H9 (cell line): ENCODE measurements around the gene PRELID1. TPM values are rescaled to one million over a fixed set of nuclear protein-coding genes. Genes with fewer than 3 reads are reported as not detected.
A peak's percentile ranks its signal among the peaks of the same experiment; 100 is the strongest.

Experiments used
- DNase-seq: peaks from one replicate; pipeline ENCODE4 v3.0.0-alpha.2; 2017
- H2AFZ ChIP-seq: one replicate; pipeline ENCODE4 v1.6.1; 2013; ENCODE audit warnings: mild to moderate bottlenecking, low read length, control low read depth, moderate library complexity
- H2AK5ac ChIP-seq: 2 replicates; pipeline ENCODE4 v1.6.1; 2013; ENCODE audit warnings: low read length, control low read depth, mixed read lengths; ENCODE audit not compliant: insufficient read length
- H2BK120ac ChIP-seq: one replicate; pipeline ENCODE4 v1.6.1; 2013; ENCODE audit warnings: low read depth, mild to moderate bottlenecking, low read length, control low read depth, inconsistent platforms; ENCODE audit not compliant: poor library complexity, severe bottlenecking
- H2BK12ac ChIP-seq: 2 replicates; pipeline ENCODE4 v1.6.1; 2013; ENCODE audit warnings: low read length, control low read depth, mixed read lengths, low read depth; ENCODE audit not compliant: insufficient read length
- H2BK15ac ChIP-seq: 2 replicates; pipeline ENCODE4 v1.6.1; 2013; ENCODE audit warnings: low read depth, low read length, control low read depth
- H2BK20ac ChIP-seq: one replicate; pipeline ENCODE4 v1.6.1; 2013; ENCODE audit warnings: low read depth, mild to moderate bottlenecking, low read length, control low read depth, inconsistent platforms; ENCODE audit not compliant: poor library complexity, severe bottlenecking
- H2BK5ac ChIP-seq: 2 replicates; pipeline ENCODE4 v1.6.1; 2013; ENCODE audit warnings: low read length, control low read depth, mixed read lengths; ENCODE audit not compliant: insufficient read length
- H3K14ac ChIP-seq: 2 replicates; pipeline ENCODE4 v1.6.1; 2013; ENCODE audit warnings: low read length, control low read depth; ENCODE audit not compliant: insufficient read depth
- H3K18ac ChIP-seq: 2 replicates; pipeline ENCODE4 v1.6.1; 2013; ENCODE audit warnings: low read depth, mild to moderate bottlenecking, mixed read lengths, low read length, control low read depth; ENCODE audit not compliant: insufficient read length
- H3K23ac ChIP-seq: 2 replicates; pipeline ENCODE4 v1.6.1; 2013; ENCODE audit warnings: low read length, control low read depth, mixed read lengths, low read depth; ENCODE audit not compliant: insufficient read length
- H3K23me2 ChIP-seq: 2 replicates; pipeline ENCODE4 v1.6.1; 2013; ENCODE audit warnings: low read depth, mild to moderate bottlenecking, mixed read lengths, low read length, control low read depth; ENCODE audit not compliant: insufficient read length, poor library complexity, severe bottlenecking
- H3K27ac ChIP-seq: 2 replicates; pipeline ENCODE4 v1.5.1; 2013; ENCODE audit warnings: low read length, control low read depth, mixed read lengths, low read depth; ENCODE audit not compliant: insufficient read length
- H3K27me3 ChIP-seq: 2 replicates; pipeline ENCODE4 v1.6.1; 2013; ENCODE audit warnings: low read length, control low read depth, inconsistent platforms; ENCODE audit not compliant: insufficient read depth
- H3K4ac ChIP-seq: 2 replicates; pipeline ENCODE4 v1.6.1; 2013; ENCODE audit warnings: low read depth, mild to moderate bottlenecking, control low read depth, inconsistent platforms, low read length, moderate library complexity
- H3K4me1 ChIP-seq: 2 replicates; pipeline ENCODE4 v1.6.1; 2013; ENCODE audit warnings: low read length, control low read depth, inconsistent platforms; ENCODE audit not compliant: insufficient read depth
- H3K4me2 ChIP-seq: 2 replicates; pipeline ENCODE4 v1.6.1; 2013; ENCODE audit warnings: low read length, control low read depth, mixed read lengths; ENCODE audit not compliant: insufficient read length, insufficient read depth
- H3K56ac ChIP-seq: 2 replicates; pipeline ENCODE4 v1.6.1; 2013; ENCODE audit warnings: low read depth, mild to moderate bottlenecking, mixed read lengths, low read length, control low read depth; ENCODE audit not compliant: insufficient read length
- H3K79me1 ChIP-seq: 2 replicates; pipeline ENCODE4 v1.6.1; 2013; ENCODE audit warnings: low read depth, mild to moderate bottlenecking, moderate library complexity, low read length, control low read depth, inconsistent platforms; ENCODE audit not compliant: insufficient read depth, poor library complexity, severe bottlenecking
- H3K79me2 ChIP-seq: 2 replicates; pipeline ENCODE4 v1.6.1; 2013; ENCODE audit warnings: low read length, control low read depth, inconsistent platforms; ENCODE audit not compliant: insufficient read depth
- H3K9ac ChIP-seq: 2 replicates; pipeline ENCODE4 v1.6.1; 2013; ENCODE audit warnings: low read length, control low read depth, mixed read lengths; ENCODE audit not compliant: insufficient read length; ENCODE audit errors: extremely low read depth
- H3K9me3 ChIP-seq: one replicate; pipeline ENCODE4 v1.6.1; 2013; ENCODE audit warnings: low read depth, low read length, inconsistent platforms; ENCODE audit not compliant: control insufficient read depth
- H3T11ph ChIP-seq: one replicate; pipeline ENCODE4 v1.6.1; 2013; ENCODE audit warnings: mild to moderate bottlenecking, low read length, control low read depth, inconsistent platforms
- H4K20me1 ChIP-seq: one replicate; pipeline ENCODE4 v1.6.1; 2013; ENCODE audit not compliant: control insufficient read depth, insufficient read length, insufficient read depth
- H4K5ac ChIP-seq: 2 replicates; pipeline ENCODE4 v1.6.1; 2013; ENCODE audit warnings: low read depth, mild to moderate bottlenecking, mixed read lengths, low read length, control low read depth; ENCODE audit not compliant: insufficient read length
- H4K8ac ChIP-seq: replicated peaks from 2 replicates; pipeline ENCODE4 v1.6.1; 2013; ENCODE audit warnings: low read length, control low read depth, mixed read lengths, low read depth; ENCODE audit not compliant: insufficient read length
- H4K91ac ChIP-seq: 2 replicates; pipeline ENCODE4 v1.6.1; 2013; ENCODE audit warnings: low read depth, mild to moderate bottlenecking, moderate library complexity, mixed read lengths, low read length, control low read depth; ENCODE audit not compliant: insufficient read length
- H3K27ac Mint-ChIP-seq, 3 experiments: 2 replicates in 2 of 3; 3 replicates in 1 of 3; pipeline ENCODE4 v1.8.0; 2020 to 2021; ENCODE audit warnings: mixed read lengths in 3 of 3, mild to moderate bottlenecking in 1 of 3, moderate library complexity in 1 of 3
- H3K27me3 Mint-ChIP-seq: 2 replicates; pipeline ENCODE4 v1.8.0; 2021; ENCODE audit warnings: low read depth, mild to moderate bottlenecking, moderate library complexity, mixed read lengths
- H3K36me3 Mint-ChIP-seq, 3 experiments: 2 replicates in 2 of 3; 3 replicates in 1 of 3; pipeline ENCODE4 v1.8.0; 2020 to 2021; ENCODE audit warnings: low read depth in 3 of 3, mixed read lengths in 3 of 3; ENCODE audit not compliant: insufficient read depth in 1 of 3
- H3K4me1 Mint-ChIP-seq, 2 experiments: 2 replicates each; pipeline ENCODE4 v1.8.0; 2020; ENCODE audit warnings: mixed read lengths in 2 of 2
- H3K4me3 Mint-ChIP-seq, 2 experiments: 2 replicates in 1 of 2; 3 replicates in 1 of 2; pipeline ENCODE4 v1.8.0; 2020 to 2021; ENCODE audit warnings: mild to moderate bottlenecking in 2 of 2, mixed read lengths in 2 of 2, moderate library complexity in 1 of 2
- H3K9me3 Mint-ChIP-seq, 2 experiments: 2 replicates in 1 of 2; 3 replicates in 1 of 2; pipeline ENCODE4 v1.8.0; 2020; ENCODE audit warnings: mild to moderate bottlenecking in 2 of 2, mixed read lengths in 2 of 2, moderate library complexity in 1 of 2
- WGBS: extraction: QIAGEN DNeasy Blood & Tissue Kit; methylation state at CpG from one replicate; pipeline ENCODE4 v1.1.7; 2013; ENCODE audit warnings: missing lambda C conversion rate, low lambda C conversion rate, mixed read lengths; ENCODE audit not compliant: insufficient read length; ENCODE audit errors: extremely low coverage; 5-methylcytosine and 5-hydroxymethylcytosine counted together
- total RNA-seq: library from RNA; stranded (reverse); gene quantifications from 2 replicates; pipeline ENCODE4 v1.2.1, GENCODE V29; 2021
- TF ChIP-seq, protein P1 (sequence below): fragments of 200-600 bp; sonication (generic); conservative IDR thresholded peaks from 3 replicates; pipeline ENCODE4 v1.8.0; 2021; ENCODE audit warnings: antibody characterized with exemption, mild to moderate bottlenecking

The PRELID1 gene
- total RNA-seq, 1 experiment from 2014 or later = 213 TPM

DNA sequence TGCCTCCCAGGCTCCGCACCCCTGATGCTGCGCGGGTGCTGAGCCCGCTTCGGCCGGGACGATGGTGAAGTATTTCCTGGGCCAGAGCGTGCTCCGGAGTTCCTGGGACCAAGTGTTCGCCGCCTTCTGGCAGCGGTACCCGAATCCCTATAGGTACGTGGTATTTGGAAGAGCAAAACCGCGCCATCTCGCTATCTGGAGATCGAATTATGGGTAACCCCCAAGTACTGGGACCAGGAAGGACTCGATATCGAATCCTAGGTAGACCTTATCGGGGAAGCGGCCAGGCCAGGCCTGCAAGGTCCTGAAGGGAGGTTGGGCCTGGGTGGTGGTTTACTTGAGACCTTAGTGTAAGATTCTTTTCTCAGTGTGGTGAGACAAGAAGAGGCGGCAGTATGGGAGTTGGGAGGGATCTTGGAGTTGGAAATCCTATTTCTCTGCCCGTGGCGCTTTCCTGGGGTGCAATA lies 359 bp downstream of the PRELID1 start:
- H4K8ac ChIP-seq = no peak overlapping the region
- peaks cover 1% of the 10 kb centered on the region; the same call in 1 of the 2 replicates for H3K27me3 Mint-ChIP-seq
- no peaks in the 10 kb centered on the region for H3K79me1 ChIP-seq
- H3K27me3 ChIP-seq = no peaks in the 10 kb centered on the region
- H4K20me1 ChIP-seq = peaks cover 5% of the 10 kb centered on the region
- no peak overlapping the region for H2BK15ac ChIP-seq
- H3K4me1 ChIP-seq = no peaks in the 10 kb centered on the region
- peaks cover 9% of the 10 kb centered on the region; the same call in 1 of the 2 replicates for H3K79me2 ChIP-seq
- H3T11ph ChIP-seq = no peak overlapping the region
- H4K91ac ChIP-seq = no peak overlapping the region
- H2AFZ ChIP-seq = no peak overlapping the region
- H3K4me3 Mint-ChIP-seq = peak overlapping the region; percentile 93 to 96
- WGBS = no CpG with 5 or more reads among the region's 25 CpGs
- no peak overlapping the region for H4K5ac ChIP-seq
- peak overlapping the region; percentile 71 for H3K4me2 ChIP-seq
- H3K23me2 ChIP-seq = peaks cover 13% of the 10 kb centered on the region
- peak overlapping the region; percentile 90 to 98 (median 94) for H3K27ac Mint-ChIP-seq
- H2AK5ac ChIP-seq = no peak overlapping the region
- H3K56ac ChIP-seq = no peak overlapping the region
- no peaks in the 10 kb centered on the region for H3K9me3 Mint-ChIP-seq
- H2BK20ac ChIP-seq = no peak overlapping the region
- H3K23ac ChIP-seq = no peak overlapping the region
- H3K9me3 ChIP-seq = no peaks in the 10 kb centered on the region
- no peak for DNase-seq
- H2BK12ac ChIP-seq = no peak overlapping the region
- peak overlapping the region; percentile 93 for H3K9ac ChIP-seq
- no peak overlapping the region for H2BK120ac ChIP-seq
- peaks cover 24 to 47% (median 29%) of the 10 kb centered on the region in 3 experiments for H3K36me3 Mint-ChIP-seq
- peak overlapping the region; percentile 21 for H3K18ac ChIP-seq
- H3K4ac ChIP-seq = no peak overlapping the region
- TF ChIP-seq, protein P1, sequence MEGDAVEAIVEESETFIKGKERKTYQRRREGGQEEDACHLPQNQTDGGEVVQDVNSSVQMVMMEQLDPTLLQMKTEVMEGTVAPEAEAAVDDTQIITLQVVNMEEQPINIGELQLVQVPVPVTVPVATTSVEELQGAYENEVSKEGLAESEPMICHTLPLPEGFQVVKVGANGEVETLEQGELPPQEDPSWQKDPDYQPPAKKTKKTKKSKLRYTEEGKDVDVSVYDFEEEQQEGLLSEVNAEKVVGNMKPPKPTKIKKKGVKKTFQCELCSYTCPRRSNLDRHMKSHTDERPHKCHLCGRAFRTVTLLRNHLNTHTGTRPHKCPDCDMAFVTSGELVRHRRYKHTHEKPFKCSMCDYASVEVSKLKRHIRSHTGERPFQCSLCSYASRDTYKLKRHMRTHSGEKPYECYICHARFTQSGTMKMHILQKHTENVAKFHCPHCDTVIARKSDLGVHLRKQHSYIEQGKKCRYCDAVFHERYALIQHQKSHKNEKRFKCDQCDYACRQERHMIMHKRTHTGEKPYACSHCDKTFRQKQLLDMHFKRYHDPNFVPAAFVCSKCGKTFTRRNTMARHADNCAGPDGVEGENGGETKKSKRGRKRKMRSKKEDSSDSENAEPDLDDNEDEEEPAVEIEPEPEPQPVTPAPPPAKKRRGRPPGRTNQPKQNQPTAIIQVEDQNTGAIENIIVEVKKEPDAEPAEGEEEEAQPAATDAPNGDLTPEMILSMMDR = no peak
- H3K14ac ChIP-seq = no peak overlapping the region
- H2BK5ac ChIP-seq = no peak overlapping the region
- H3K4me1 Mint-ChIP-seq = peaks cover 28 to 39% of the 10 kb centered on the region in 2 experiments
- no peak overlapping the region for H3K27ac ChIP-seq
